TTC549 (cell line): Measurements from ENCODE around the gene P2RY2.

ENCODE experiments used
- FAIRE-seq: peaks from 2 replicates; lab custom pipeline; 2012; peaks lifted over from hg19 to GRCh38; lab: Jason Lieb, UNC

Gene P2RY2

DNA sequence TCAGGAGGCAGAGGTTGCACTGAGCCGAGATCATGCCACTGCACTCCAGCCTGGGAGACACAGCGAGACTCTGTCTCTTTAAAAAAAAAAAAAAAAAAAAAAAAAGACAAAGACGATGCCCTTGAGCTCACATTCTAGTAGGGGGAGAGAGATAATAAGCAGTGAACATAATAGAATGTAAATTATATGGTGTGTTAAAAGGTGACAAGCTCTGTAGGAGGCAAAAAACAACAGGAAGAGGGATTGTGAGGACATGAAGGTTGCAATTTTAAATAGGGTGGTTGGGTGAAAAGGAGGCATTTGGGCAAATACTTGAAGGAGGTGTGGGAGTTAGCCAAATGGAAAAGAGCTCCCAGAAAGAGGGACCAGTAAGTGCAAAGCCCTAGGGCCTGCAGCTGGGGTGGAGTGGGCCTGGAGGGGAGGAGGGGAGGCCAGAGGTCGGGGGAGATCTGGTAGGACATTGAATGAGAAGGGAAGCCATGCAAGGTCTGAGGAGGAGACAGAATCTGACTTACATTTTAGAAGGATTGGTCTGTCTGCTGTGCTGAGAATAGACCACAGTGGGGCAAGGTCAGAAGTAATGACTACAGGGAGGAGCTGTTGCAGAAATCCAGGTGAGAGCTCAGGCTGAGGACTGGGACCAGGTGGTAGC, 26.6 kb downstream of the P2RY2 start:
- no peak for FAIRE-seq

DNA sequence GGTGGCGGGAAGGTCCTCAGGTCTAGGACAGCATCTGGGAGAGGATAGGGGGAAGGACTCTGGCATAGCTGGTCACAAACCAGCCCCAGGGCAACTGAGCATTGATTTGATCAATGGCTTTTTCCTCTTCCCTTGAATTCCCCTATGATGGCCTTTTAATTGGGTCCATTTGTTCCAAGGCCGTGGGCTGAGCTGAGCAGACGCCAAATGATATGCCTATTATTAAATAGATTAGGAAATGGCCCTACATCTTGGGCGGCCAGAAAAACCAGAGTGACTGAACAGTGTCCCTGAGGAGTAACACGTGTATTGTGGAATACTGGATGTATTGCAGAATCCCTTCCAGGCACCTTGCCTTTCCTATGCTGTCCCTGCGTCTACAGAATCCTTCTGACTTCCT, 27.4 kb downstream of the P2RY2 start:
- no peak for FAIRE-seq

DNA sequence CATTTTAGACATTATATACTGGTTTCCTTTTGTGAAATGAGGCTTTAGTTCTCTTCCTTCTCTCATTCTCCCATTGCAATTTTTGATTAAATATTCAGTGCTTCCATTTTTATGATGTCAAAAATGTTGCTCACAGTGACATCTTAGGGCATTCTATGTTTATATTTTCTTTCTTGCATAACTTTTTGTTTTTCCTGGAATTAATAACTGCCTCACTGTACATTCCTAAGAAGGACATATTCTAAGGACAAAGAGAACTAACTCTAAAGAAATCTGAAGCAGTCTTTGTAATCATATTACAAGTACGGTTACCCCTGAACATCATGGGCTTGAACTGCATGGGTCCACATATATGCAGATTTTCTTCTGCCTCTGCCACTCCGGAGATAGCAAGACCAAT, 28.2 kb downstream of the P2RY2 start:
- FAIRE-seq: no peak

DNA sequence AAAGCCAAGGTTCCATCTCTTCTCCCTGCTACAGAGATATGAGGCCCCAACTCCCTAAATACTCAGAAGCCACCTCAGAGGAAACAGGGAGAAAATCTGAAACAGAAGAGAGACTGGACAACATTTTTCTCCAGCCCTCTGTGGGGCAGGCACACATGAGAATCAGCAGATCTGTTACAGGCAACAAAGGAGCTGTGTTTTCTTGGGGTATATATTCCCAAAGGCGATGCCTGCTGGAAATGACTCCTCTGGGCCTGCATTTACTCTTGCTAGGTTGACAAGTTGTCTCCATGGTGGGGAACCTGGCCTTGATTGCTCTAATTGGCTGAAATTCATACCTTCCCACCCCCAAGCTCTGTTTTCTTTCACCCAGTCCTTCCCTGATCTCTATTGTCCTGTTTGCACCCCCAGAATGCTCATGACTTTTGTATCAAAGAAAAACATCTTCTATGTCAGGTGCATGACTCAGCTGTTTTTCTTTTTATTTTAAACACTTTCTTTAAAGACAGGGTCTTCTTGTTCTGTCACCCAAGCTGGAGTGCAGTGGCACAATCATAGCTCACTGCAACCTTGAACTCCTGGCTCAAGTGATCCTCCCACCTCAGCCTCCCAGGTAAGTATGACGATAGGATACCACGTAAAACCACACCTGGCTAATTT, 30.6 kb downstream of the P2RY2 start:
- FAIRE-seq: no peak

DNA sequence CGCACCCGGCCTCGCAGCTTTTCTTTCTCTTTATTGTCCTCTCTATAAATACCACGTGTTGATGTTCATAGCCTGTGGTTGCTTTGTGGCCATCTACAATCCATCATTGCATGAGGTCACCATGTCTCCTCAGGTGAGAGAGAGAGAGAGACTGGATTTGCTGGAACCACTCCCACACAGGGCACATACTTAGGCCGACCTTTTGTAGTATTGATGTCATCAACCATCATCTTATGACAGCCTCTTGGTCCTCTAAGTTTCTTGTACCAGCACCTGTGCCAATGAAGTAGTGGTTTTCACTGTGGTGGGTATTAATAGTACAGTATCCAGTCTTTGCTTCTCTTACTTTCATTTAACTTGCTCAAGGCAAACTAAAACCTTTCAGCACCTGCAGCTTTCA, 31.2 kb downstream of the P2RY2 start:
- FAIRE-seq: no peak

DNA sequence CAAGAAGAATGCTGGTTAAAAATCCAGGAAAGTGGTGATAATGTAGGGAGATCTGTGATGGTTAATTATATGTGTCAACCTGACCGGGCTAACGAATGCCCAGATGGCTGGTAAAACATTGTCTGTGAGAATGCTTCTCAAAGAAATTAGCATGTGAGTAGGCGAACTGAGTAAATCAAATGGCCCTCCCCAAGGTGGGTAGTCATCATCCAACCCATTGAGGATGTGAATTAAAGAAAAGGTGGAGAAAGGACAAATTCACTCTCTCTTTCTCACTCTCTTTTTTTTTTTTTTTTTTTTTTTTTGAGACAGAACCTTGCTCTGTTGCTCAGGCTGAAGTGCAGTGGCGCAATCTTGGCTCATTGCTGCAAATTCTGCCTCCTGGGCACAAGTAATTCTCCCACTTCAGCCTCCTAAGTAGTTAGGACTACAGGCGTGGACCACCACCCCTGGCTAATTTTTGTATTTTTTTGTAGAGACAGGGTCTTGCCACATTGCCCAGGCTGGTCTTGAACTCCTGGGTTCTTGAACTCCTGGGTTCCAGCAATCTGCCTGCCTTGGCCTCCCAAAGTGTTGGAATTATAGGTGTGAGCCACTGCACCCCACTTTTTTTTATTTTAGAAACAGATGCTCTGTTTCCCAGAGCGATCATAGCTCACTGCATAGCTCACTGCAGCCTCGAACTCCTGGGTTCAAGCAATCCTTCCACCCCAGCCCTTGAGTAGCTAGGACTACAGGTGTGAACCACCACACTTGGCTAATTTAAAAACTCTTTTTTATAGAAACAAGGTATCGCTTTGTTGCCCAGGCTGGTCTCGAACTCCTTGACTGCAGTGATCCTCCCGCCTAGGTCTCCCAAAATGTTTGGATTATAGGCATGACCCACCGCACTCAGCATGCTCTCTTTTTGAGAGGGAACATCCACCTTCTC, 32.0 kb downstream of the P2RY2 start:
- no peak for FAIRE-seq

DNA sequence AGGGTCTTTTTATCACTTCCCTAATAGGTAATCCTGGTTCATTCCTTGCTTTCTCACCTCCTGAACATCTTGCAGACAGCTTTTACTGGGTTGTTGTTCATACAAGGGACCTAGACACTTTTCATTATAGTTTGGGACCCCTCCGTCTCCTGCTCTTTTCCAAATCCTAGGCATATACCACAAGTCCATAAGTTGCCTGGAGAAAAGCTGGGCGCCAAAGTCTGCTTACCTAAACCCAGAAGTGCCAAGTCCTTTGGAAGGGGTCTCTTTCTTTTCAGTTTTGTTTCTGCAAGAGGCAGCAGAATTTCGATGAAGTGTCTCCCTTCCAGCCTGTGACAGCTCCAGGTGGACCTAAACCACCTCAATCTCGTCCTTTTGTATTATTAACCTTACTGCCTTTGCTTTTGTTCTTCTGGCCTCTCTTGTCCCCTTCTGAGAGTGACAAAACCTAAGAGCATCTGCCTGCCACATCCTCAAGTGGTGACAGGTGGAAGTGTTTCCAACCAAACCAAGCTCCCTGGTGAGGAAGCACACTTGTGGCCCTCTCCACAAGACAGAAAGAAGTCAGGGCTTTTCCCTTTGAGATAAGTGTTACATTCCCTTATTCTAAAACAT, 34.6 kb downstream of the P2RY2 start:
- FAIRE-seq: no peak

DNA sequence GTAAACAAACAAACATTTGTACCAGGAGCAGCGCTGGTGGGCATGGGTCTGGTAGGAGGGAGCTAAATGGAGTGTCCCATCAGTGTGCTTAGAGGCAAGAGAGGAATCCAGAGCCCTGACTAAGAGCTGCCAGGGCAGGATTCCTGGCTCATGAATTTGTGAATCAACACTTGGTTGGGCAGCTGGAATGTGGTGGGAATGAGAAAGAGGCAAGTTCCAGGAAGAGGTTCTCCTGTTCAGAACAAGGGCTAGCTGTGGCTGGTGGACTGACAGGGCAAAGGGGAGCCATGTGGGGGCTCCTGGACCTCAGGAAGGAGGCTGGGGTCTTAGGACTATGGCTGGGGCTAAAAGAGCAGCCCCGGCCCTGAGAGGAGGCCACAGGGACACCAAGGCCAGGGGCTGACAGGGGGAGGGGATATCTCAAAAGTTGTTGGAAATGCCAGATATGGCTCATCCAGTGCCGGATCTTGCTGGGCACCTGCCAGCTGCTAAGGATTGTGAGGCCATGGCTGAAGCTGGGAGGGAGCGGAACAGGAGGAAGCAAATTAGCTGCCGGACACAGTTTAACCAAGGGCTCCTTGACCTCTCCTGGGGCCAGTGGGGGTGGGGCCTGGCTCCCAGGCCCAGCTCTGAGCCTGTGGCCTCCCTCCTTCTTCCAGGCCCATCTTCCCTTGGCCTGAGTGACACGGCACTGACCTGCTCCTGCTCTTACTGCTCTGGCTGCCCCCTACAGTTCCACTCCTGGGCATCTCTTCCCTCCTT, 39.4 kb downstream of the P2RY2 start:
- FAIRE-seq: no peak

DNA sequence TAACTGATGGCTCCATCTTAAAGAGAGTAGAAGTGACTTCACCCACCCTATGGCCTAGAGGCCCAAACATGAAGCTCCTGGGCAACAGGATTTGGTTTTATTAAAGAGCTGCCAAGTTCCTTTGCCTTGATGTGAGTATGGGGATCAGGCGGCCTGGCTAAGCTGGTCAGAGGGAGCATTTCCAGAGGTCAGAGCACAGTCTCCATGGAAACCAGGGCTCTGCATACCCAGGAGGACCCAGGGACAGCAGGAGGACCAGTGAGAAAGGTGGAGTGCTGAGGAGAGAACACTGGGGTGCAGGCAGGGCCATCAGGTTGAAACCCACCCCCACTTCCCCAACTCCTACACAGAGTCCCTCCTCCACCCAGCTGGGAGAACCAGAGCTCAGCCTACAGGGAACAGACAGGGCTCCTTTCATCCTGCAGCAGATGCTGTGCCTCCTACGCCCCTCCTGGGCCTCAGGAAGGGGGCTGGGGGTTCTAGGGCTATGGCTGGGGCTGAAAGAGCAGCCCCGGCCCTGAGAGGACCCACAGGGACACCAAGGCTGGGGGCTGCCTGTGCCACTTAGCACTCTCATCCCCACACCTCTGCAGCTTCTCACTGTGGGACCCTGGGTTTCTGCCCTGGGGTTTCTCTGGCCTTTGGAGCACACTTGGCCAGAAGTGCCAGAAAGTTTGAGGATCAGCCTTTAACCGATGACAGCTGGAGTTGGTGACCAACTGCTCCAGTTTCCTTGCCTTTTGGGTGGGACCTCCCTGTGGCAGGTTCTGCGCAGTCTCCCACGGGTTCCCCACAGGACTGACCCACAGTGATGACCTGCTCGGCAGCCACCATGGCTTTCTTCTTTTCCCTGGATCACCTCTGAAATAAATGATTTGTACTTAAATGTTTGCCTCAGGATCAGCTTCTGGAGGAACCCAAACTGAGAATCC, 40.3 kb downstream of the P2RY2 start:
- FAIRE-seq: no peak

DNA sequence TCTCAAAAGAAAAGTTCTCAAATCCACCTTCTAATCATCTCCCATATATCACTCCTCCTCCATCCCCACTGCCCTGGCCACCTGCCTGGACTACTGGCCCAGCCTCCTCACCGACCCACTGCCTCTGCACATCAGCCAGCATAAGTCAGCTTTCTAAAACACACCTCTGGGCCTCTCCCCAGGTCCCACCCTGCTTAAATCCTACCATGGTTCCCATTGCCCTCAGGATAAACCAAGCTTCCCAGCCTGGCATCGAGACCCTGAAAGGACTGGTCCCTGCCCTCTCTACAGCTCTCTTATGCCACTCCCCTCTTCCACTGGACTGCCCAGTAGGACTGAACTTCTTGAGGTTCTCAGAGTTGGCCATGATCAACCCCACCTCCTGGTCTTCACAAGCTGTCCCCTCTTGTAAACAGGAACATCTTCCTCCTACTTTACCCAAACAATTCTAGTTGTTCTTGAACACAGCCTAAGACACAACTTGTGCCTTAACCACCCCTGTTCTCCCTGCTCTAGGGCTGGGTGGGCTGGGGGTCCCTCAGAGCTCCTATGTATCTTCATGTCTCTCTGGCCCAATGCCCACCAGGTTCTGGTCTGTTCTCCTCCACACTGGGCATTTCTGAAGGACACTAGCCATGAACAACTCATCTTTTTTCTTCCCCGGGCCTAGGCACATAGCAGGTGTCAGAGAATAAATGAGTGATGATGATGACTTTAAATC, 41.5 kb downstream of the P2RY2 start:
- FAIRE-seq: no peak

DNA sequence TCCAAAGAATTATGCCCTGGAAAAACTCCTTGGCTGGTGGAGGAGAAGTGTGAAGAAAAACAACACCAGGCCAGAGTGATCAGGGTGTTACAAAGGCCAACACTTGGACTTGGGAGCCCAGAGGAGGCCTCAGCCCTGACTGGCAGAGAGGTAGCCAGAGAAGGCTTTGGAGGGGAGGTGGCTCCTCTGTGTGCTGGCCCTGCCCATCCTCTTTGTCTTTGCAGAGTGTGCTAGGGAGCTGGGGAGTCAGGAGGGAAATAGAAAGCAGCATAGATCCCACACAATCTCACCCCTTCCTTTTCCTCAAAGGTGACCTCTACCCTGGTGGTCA, 42.0 kb downstream of the P2RY2 start:
- FAIRE-seq: no peak

DNA sequence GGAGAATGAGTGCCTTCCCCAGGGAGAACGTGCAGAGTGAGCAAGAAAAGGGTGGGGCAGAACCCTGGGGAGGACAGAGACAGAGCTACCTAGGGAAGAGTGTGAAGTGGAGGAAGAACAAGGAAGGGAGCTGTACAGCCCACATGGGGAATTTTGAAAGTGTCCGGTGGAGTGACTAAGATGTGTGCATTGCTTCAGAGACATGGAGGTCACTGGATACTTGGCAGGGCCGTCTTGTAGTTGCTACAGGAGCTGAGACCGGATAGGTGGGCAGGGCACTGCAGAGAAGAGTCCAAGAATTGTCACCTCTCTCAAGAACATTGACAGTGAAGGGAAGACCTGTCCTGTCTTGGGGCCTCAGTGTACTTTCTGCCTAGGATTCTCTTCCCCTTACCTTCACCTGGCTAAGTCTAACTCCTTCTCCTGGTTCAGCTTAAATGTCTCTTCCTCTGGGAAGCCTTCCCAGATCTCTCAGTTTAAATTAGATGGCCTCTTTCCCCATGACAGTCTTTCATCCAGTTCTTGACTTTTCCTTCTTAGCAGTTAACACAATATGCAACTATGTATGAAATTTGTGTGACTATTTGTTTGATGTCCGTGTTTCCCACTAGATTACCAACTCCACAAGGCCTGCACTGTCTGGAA, 44.9 kb downstream of the P2RY2 start:
- no peak for FAIRE-seq

DNA sequence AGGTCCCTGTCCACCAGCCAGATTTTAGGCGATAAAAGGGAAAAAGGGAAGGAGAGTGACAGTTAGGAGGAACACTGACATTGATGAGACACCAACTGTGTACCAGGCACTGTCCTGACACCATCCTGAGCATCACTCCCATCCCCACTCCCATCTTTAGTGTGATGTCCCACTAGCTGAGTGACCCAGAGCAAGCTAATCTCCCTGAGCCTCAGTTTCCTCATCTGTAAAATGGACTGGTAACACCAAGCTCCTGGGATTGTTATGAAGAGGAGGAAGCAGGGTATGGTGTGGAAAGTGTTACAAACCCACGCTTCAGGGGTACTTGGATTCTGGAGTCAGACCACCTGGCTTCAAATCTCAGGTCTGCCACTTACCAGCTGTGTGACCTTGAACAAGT, 45.6 kb downstream of the P2RY2 start:
- FAIRE-seq: no peak

DNA sequence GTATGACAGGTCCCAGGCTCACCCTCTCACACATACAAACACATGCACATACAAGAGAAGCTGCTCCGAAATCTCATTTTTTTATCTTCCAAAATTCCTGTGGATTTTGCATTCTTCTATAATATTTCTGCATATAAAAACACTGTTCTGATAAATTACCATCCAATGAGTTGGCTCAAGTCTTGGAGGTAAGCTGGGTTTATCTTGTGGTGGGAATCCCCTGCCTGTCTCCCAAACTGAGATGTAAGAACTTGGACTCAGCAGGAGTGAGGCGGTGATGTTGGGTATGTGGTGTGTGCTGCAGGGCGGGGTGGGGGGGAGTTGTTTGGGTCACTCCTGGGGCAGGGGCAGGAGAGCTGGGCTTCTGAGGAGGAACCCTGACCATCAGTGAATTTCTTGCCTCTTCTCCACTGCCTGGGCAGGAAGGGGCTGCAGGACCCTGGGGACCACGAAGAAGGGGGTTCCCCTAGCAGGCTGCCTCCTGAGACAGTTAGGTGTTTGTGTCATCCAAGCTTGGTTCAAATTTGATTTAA, 47.3 kb downstream of the P2RY2 start:
- no peak for FAIRE-seq

DNA sequence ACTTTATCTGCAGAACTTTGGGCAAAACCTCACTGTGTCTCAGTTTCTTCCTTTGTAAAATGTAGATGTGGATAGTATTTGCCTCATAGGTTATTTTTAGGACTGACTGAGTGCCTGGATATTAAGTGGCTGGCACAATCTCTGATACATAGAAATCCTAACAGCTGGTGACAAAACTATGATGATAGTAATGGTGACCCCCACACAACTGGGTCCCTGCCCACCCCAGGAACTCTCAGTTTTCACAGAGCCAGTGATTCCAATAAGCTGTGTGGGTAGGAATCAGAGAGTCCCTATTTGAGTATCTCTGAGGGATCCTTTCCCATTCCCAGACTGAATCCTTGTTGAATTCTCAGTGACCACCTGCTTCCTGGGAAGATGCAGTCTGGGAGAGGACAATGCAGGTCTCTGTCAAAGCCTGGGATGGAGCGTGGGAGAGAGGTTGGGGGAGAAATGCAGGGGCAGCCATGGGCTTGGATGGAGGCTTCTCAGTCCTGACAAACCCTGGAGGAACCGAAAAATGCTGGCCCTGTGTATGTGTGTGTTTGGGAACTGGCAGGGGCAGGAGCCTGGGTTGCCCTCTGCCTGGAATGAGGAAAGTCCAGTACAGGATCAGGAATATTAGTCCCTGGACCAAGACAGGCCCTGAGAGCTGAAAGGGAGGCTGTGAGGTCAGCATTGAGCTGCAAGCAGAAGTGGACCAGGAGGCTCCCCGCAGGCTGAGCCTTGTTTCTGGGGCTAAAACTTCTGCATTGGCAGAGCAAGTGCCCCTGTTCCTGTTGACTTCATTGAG, 48.0 kb downstream of the P2RY2 start:
- FAIRE-seq: no peak

DNA sequence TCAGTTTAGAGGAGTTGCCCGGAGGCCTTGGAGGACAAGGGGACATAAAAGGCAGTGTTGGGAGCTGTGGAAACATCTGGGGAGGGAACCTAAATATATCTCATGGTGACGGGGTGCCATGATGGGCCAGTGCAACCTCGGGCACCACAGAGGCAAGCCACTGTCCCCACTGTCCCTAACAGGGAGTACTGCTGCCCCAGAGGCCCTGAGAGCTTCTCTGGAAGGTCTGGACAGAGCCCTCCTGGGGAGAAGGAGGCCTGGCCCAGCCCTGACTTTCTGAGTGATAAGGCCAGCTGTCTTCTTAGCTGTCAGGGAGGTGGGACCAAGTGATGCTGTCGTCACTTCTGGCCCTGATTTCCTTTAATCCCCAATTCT, 48.6 kb downstream of the P2RY2 start:
- no peak for FAIRE-seq

DNA sequence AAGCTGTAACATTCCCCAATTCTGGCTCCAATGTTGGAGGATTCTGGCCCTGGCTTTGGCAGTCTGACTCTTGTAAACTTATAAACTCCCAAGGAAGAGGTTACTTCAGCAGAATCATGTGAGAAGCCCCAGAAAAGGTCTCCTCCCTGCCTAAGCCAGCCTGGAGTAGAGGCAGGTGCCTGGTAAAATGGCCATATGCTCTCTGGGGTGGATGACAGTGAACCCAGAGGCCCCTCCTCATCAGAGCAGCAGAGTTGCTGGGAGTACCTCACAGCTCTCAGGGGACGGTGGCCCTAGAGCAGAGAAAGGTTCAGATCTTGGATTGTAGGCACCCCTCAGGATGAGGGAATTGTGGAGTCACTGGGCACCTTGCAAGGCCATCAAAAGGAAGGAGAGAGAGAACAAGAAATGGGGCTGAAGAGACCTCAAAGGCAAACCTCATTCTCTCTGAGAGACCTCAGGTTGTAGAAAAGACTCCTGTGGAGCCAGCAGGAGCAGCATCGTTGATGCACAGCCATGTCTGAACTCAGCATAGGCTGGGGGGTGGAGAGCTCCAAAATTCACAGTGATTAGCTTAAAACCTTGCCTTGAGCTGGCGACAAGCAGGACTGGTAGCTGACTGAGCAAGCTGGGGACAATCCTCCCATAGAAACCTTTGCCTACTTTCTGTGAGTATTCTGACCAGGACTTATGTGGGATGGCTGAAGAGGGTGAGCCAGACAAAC, 49.2 kb downstream of the P2RY2 start:
- FAIRE-seq: no peak

DNA sequence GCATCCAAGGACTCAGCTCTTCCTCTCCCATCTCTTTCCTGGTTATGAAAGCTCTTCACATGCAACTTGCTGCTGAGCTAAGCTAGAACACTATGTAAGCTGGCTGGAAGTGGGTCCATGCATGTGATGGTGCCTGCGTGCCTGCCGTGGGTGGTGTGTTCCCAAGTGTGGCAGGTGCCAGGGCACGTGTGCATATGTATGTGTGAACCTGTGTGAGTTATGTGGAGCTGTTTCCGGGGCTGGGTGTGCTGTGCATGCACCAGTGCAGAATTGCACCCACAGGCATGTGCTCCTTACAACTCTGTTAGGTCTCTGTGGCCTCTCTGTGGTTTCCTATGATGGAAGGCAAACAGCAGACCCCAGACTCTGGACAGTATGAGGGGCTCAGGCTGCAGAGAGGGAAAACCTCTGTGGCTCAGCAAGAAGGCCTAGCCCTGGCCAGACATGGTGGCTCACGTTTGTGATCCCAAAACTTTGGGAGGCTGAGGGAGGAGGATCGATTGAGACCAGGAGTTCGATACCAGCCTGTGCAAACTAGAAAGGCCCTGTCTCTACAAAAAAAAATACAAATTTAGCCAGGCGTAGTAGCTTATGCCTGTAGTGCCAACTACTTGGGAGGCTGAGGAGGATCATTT, 49.9 kb downstream of the P2RY2 start:
- FAIRE-seq: no peak
